Progenitor cell of endocrine pancreas (in vitro differentiated cells): ENCODE data around the gene SPINK13. TPM values are rescaled to one million over a fixed set of nuclear protein-coding genes. Genes with fewer than 3 reads are reported as not detected.

Experiments
- DNase-seq: peaks from one replicate; pipeline ENCODE4 v3.0.0; 2021; ENCODE audit warnings: low spot score; ENCODE audit not compliant: unreplicated experiment
- H3K27ac Mint-ChIP-seq: 2 replicates; pipeline ENCODE4 v1.8.0; 2021; ENCODE audit warnings: mild to moderate bottlenecking, moderate library complexity, mixed read lengths
- H3K27me3 Mint-ChIP-seq: 2 replicates; pipeline ENCODE4 v1.8.0; 2021; ENCODE audit warnings: mixed read lengths
- H3K36me3 Mint-ChIP-seq: 2 replicates; pipeline ENCODE4 v1.8.0; 2022; ENCODE audit warnings: mixed read lengths; ENCODE audit not compliant: insufficient read depth
- H3K4me1 Mint-ChIP-seq: 2 replicates; pipeline ENCODE4 v1.8.0; 2021; ENCODE audit warnings: low read depth, mixed read lengths
- H3K4me3 Mint-ChIP-seq: 2 replicates; pipeline ENCODE4 v1.8.0; 2021; ENCODE audit warnings: low read depth, mild to moderate bottlenecking, moderate library complexity, mixed read lengths
- H3K9me3 Mint-ChIP-seq: 2 replicates; pipeline ENCODE4 v1.8.0; 2021; ENCODE audit warnings: low read depth, mixed read lengths
- total RNA-seq: library from RNA; stranded (reverse); gene quantifications from 2 replicates; pipeline ENCODE4 v1.2.1, GENCODE V29; 2021
- TF ChIP-seq, protein P1 (sequence below): fragments of 200-600 bp; sonication (generic); IDR thresholded peaks from one replicate; pipeline ENCODE4 v1.5.0; 2021; ENCODE audit warnings: antibody characterized with exemption, mild to moderate bottlenecking; ENCODE audit not compliant: unreplicated experiment

Gene SPINK13
- total RNA-seq, 1 donor from 2014 or later = not detected

DNA sequence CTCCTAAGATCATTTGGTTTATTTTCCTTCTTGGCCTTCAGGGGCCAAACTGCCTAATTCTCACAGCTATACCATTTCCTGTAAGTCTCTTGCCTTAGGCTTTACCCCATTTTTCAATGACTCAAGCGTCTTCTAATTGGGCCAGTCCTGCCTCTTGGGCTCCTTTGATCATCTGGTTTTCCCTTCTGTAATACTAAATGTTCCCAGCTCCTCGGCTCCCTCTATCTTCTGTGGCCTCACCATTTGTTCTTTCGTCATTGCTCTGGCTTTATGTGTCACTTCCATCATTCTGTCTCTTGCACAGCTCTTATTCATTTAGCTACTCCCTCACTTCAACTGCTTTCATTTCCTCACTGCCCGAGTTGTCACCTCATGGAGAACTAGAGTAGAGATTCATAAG is 29.1 kb downstream of the SPINK13 start:
- no peak for DNase-seq
- no peaks in the 10 kb centered on the region for H3K9me3 Mint-ChIP-seq

DNA sequence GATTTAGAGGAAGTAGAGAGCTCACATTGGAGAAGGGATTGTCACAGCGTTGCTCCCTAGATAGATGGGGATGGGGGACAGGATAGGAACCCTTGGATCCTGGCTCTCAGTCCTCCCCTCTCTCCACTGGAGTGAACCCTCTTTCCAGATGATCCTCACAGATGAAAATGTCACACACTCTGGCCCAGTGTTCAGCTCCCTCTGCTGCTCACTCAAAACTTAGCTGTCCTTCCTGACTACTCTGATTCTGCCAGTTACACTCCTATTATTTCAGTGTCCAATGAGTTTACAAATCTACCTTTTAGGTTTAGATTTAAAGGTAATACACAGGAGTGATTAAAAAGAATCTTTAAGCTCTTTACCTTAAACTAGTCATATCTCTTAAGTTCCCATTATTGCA is 37.9 kb downstream of the SPINK13 start:
- Mint-ChIP-seq H3K27me3 (no peaks in the 10 kb centered on the region), H3K4me3 (no peak overlapping the region), H3K9me3 (peaks cover 15% of the 10 kb centered on the region), H3K27ac (no peak overlapping the region), H3K4me1 (peaks cover 2% of the 10 kb centered on the region), H3K36me3 (peaks cover 9% of the 10 kb centered on the region)
- DNase-seq = no peak
- TF ChIP-seq, protein P1, sequence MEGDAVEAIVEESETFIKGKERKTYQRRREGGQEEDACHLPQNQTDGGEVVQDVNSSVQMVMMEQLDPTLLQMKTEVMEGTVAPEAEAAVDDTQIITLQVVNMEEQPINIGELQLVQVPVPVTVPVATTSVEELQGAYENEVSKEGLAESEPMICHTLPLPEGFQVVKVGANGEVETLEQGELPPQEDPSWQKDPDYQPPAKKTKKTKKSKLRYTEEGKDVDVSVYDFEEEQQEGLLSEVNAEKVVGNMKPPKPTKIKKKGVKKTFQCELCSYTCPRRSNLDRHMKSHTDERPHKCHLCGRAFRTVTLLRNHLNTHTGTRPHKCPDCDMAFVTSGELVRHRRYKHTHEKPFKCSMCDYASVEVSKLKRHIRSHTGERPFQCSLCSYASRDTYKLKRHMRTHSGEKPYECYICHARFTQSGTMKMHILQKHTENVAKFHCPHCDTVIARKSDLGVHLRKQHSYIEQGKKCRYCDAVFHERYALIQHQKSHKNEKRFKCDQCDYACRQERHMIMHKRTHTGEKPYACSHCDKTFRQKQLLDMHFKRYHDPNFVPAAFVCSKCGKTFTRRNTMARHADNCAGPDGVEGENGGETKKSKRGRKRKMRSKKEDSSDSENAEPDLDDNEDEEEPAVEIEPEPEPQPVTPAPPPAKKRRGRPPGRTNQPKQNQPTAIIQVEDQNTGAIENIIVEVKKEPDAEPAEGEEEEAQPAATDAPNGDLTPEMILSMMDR = no peak

More for the DNA sequence above, 29.1 kb downstream of the SPINK13 start:
- no peak overlapping the region for H3K4me3 Mint-ChIP-seq
- no peak overlapping the region for H3K27ac Mint-ChIP-seq
- H3K36me3 Mint-ChIP-seq = no peaks in the 10 kb centered on the region
- TF ChIP-seq, protein P1 = no peak
- no peaks in the 10 kb centered on the region for H3K4me1 Mint-ChIP-seq
- H3K27me3 Mint-ChIP-seq = peaks cover 2% of the 10 kb centered on the region

DNA sequence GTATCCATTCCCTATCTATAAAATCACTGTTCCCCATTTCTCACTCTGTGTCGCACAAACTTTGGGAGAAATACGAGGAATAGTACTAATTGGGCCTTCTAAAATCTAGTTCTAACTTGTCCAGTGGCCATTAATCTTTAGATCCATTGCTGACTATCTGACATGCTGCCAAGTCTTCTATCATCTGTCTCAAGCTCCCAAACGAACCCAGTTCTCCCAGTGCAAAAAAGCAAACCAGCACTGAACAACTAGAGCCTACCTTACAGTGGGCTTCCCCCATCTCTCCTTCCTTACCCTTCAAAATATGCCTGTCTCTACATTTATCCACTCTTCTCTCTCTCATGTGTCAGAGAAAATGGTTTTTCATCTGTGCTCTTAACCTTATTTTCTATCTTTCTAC is 40.4 kb downstream of the SPINK13 start:
- Mint-ChIP-seq H3K4me1 (peaks cover 2% of the 10 kb centered on the region), H3K27ac (no peak overlapping the region), H3K36me3 (peaks cover 9% of the 10 kb centered on the region), H3K4me3 (no peak overlapping the region), H3K9me3 (peaks cover 15% of the 10 kb centered on the region), H3K27me3 (no peaks in the 10 kb centered on the region)
- DNase-seq = no peak
- TF ChIP-seq, protein P1 = no peak

DNA sequence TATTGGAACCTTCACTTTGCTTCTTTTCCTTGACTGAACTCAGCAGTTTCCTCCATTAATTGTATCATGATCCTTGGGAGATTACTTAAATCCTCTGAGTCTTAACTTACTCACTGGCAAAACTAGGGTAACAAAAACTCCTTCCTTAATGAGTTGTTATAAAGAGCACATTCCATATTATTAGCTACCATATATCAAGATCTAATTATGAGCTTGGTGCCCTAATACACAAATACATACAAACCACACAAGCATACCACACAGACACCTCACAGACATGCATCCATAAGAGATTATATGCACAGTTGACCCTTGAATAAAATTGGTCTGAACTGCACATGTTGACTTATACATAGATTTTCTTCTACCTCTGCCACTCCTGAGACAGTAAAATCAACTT is 41.2 kb downstream of the SPINK13 start:
- DNase-seq = no peak
- Mint-ChIP-seq H3K27me3 (no peaks in the 10 kb centered on the region), H3K27ac (no peak overlapping the region), H3K4me1 (peaks cover 2% of the 10 kb centered on the region), H3K36me3 (peaks cover 9% of the 10 kb centered on the region), H3K4me3 (no peak overlapping the region), H3K9me3 (peaks cover 15% of the 10 kb centered on the region)
- TF ChIP-seq, protein P1 = no peak

DNA sequence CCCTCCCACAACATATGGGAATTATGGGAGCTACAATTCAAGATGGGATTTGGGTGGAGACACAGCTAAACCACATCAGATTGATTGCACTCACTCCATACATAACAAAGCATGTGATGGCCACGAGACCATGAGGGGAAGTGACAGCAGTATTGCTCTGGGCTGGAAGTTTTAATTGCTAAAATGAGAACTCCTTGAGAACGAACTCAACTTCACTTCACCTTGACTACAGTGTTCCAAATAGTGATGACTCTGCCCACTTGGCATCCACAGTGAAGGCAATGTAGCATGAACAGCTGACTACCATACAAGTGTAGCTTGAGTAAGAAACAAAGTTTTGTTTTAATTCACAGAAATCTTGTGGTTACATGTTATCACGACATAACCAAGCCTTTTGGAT is 42.9 kb downstream of the SPINK13 start:
- peaks cover 9% of the 10 kb centered on the region for H3K36me3 Mint-ChIP-seq
- peaks cover 15% of the 10 kb centered on the region for H3K9me3 Mint-ChIP-seq
- DNase-seq = no peak
- no peaks in the 10 kb centered on the region for H3K27me3 Mint-ChIP-seq
- no peak overlapping the region for H3K27ac Mint-ChIP-seq
- no peak overlapping the region for H3K4me3 Mint-ChIP-seq
- TF ChIP-seq, protein P1 = no peak
- H3K4me1 Mint-ChIP-seq = no peaks in the 10 kb centered on the region
